Midbrain (tissue), 1 donor: Measurements from ENCODE around the gene SPACA7.
"Not testable (repeated sequence)": the region's sequence is repeated elsewhere in the genome, so short reads cannot be mapped to it uniquely, and the experiment has no call there.

Experiments used
- DNase-seq: peaks from one replicate; lab custom pipeline; 2025; lab: John Stamatoyannopoulos, UW

SPACA7 gene

GRCh38 chr13:112424098-112424497 is 47.9 kb downstream of the SPACA7 start:
- DNase-seq, result no peak

DNA sequence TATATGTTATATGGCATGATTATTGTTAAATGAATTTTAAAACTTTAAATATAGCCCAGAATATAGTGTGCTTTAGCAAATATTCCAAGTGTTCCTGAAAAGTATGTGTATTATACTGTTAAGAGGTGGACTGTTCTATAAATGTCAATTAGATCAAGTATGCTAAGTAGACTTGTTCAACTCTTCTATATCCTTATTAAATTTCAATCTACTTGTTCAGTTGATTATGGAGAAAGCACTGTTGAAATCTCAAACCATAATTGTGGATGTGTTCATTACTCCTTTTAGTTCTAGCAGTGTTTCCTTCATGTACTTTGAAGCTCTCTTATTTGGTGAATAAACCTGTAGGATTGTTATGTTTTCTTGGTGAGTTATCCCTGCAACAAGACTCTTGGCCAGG is 52.5 kb downstream of the SPACA7 start:
- DNase-seq, result no peak

- DNase-seq, result no peak
These were observed 55.6 kb downstream of the SPACA7 start for GRCh38 chr13:112431734-112432133.

DNA sequence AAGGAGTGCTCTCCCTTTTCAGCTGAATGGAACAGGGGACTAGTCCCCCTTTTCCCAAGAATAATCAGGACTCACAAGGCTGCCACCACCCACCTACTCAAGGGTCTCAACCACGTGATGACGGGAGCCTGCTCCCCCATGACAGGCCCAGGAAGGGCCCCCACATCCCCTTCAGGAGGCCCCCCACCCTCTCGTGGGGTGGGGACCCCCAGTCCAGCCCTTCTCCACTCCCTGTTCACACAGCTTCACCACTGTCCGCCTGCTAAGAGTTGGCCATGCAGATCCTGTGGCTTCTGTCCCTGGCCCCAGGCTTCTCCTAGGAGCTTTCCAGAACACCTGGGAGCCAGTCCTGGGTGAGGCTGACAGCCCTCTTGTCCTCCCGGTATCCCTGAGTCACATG is 56.6 kb downstream of the SPACA7 start:
- not testable (repeated sequence) for DNase-seq

DNA sequence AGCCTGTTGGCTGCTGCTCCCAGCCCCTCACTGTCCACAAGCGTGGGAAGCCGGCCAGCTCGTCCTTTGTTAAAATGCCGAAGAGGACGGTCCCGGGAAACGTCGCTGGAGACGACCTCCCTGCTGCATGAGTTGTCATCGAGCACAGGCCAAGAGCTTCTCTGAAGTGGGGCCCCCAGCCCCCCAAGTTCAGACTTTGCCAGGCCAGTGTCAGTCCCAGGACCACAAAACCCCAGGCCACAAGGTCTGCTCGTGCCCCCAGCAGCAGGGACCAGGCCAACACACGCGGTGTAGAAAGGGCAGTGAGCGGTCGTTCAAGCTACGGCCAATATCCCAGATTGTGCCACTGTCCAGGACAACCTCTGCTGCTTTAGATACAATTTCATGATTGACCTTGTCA is 57.4 kb downstream of the SPACA7 start:
- DNase-seq, result not testable (repeated sequence)

- DNase-seq, result no peak
These were observed 57.9 kb downstream of the SPACA7 start for GRCh38 chr13:112434032-112434431.

DNA sequence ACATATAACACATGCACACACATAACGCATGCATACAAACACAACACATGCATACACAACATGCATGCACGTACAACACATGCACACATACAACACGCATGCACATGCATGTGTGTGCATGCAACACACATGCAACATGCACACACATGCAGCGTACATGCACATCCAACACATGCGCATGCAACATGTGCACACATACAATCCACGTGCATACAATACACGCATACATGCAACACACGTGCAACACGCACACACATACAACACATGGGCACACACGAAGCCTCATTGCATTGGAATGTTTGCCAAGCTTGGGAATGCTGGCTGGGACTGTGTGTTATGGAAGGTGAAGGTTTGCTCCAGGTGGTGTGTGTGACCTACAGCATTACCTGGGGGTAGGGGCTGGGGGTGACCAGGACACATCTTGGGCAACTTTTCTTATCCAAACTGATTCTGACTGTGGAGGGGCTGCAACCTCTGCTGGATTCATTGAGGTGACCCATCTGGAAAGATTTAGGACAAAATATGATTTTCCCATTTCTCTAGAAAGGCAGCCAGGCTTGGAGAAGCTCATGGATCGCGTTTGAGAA is 58.9 kb downstream of the SPACA7 start:
- no peak for DNase-seq

- no peak for DNase-seq
These were observed 59.8 kb downstream of the SPACA7 start for GRCh38 chr13:112435973-112436372.

- DNase-seq, result no peak
These were observed 61.9 kb downstream of the SPACA7 start for GRCh38 chr13:112438094-112438493.

DNA sequence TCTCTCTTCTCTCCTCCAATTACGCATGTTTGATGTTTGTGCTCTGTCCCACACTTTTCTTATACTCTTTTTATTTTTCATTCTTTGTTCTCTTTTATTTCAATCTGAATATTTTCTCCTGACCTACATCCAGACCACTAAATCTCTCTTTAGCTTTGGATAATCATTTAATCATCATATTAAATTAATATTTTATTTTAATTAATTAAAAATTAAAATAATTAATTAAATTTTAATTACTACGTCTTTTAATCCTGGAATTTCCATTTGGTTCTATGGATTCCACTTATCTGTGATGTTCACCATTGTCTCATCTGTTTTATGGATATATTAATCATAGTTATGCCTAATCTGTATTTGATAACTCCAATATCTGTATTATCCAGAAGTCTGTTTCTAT is 62.4 kb downstream of the SPACA7 start:
- no peak for DNase-seq

GRCh38 chr13:112441226-112441625 is 65.1 kb downstream of the SPACA7 start:
- DNase-seq, result no peak

DNA sequence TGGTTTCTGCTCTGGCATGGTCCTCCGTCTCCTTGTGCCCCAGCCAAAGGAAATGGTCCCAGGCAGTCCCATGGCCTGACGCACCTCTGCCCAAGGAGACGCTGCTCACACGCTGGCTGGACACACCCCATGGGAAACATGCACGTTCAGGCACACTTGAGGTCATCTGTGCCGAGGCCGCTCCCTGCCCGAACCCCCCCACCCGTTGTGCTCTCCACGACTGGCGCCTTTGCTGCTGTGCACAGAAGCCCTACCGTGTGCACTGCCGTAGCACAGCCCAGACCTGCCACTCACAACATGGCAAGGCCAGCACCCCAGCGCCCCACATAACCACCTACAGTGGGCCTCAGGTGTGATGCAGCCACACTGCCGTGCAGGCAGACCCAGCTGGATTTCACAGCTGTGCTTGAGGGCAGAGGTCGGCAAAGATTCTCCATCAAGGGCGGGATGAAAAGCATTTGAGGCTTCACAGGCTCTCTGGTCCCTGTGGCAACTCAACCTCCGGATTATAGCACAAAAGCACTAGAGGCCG is 65.7 kb downstream of the SPACA7 start:
- DNase-seq, result no peak

DNA sequence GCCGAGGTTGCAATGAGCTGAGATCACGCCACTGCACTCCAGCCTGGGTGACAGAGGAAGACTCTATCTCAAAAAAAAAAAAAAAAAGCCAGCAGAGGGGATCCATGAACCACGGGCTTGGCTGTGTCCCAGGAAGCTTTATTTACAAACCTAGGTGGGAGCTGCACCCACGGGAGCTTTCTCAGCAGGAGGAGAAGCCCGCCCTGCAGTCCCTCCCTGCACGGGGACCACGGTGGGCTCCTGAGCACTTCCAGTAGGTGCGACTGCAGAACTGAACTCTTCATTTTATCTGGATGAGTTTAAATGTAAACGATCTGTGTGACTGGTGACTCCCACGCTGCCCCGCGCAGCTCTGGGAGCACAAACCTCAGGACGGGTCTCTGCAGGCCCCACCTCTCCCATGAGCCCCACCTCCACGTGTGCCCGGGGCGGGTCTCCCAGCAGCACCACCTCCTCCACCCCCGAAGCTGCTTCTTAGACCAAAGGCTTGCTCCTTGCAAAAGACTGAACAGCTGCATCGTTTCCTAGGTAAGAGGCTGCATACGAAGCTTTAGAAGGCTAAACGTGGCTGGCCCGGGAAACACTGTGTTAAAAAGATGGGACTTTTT is 66.4 kb downstream of the SPACA7 start:
- DNase-seq, result no peak

- no peak for DNase-seq
These were observed 67.2 kb downstream of the SPACA7 start for GRCh38 chr13:112443191-112443994.

GRCh38 chr13:112443995-112444311 is 67.8 kb downstream of the SPACA7 start:
- DNase-seq, result peak; percentile 59

DNA sequence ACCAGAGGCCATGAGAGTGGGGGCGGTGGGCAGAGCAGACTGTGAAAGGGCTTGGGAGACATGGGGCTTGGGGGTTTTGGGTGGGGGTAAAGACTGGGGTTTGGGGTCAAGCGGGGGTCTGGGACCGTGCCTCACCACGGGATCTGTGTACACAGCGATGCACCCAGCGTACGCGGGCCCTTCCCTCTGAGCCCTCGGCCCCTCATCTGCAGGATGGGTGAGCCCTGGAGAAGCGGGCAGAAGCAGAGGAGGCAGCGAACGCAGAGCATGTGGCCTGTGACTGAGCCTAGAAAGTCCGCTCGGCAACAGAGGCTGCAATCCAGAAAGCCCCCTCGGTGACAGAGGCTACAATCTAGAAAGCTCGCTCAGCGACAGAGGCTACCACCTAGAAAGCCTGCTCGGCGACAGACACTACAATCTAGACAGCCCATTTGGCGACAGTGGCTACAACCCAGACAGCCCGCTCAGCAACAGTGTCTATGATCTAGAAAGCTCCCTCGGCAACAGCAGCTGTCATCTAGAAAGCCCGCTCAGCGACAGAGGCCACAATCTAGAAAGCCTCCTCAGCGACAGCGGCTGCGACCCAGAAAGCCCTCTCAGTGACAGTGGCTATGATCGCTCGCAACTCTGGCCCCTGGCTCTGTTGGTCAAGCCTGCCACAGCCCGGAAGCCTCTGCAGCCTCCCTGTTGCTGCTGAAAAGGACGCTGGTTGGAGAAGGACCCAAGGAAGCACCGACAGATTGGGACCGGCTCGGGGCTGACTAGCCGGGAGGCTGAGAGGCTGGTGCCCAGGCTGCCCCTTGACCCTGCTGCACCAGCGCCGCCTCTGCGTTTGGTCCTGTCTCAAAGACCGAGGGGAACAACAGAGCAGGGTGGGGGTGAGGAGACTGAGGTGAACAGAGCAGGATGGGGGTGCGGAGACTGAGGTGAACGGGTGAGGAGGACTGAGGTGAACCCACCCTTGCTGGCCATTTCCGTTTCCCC is 68.6 kb downstream of the SPACA7 start:
- DNase-seq, result no peak

DNA sequence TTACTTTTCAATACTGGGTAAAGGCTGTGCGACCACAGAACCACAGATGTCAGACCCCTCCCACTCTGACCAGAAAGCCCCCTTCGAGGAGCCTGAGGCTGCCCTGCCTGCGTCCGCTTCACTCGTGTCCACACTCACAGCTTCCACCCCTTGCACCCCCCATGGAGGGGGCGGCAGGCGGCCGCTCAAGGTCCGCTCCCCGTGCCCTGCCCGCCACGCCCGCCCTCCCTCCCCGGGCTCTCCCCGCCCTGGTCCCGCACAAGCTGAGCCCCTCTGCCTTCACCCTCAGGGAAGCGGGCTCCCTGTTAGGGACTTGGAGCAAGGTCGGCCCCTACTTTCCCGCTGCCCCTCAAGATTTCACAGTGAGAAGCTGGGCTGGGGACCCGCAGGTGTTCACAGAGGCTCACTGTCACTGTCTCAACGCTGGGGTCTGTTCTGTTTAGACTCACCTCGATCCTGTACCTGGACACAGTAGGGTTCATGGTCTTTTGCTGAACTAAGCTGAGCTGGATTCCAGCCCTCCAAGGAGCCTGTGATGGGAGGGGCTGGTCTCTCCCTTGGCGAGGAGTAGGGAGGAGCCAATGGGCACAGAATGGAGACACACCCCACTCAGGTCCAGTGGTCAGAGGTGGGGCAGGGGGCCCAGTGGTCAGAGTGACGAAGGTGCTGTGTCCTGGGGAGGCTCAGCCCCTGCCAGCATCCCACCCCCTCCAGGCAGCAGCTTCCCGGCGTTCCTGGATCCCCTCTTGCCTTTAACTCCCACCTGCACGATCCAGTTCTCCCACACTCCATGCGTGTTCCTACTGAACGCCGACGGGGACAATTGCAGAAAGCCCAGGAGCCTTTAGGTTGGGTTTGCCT is 69.5 kb downstream of the SPACA7 start:
- DNase-seq, result no peak

GRCh38 chr13:112446347-112446861 is 70.2 kb downstream of the SPACA7 start:
- no peak for DNase-seq

DNA sequence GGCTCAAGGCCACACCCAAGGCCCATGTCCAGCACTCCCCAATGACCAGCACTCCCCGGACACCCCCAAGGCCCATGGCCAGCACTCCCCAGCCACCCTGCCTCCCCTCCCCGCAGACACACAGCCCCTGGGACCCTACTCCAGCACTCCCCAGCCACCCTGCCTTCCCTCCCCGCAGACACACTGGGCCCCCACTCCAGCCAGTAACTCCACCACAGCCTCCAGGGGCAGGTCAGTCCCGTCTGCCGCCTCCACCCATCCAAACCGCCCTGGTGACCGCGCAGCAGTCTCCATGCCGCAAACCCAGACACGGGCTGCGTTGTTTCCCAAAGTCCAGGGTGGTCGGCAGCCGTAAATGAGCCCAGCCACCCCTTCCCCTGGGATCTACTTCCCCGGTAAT is 70.7 kb downstream of the SPACA7 start:
- no peak for DNase-seq

- DNase-seq, result no peak
These were observed 71.2 kb downstream of the SPACA7 start for GRCh38 chr13:112447306-112447705.
